A673 (cell line): ENCODE data around the gene ABCA13. TPM values are rescaled to one million over a fixed set of nuclear protein-coding genes. Genes with fewer than 3 reads are reported as not detected.

Source experiments
- BruUV-seq: library from RNA; stranded (reverse); fragments of 400-500 nt; replicated peaks from 2 replicates; lab custom pipeline; 2021; lab: Mats Ljungman, UMichigan
- CTCF ChIA-PET: fragments of 300-600 bp; sonication (Branson Sonifier 250); formaldehyde crosslinking; loops from one replicate; lab custom pipeline; 2022; ENCODE audit warnings: antibody characterized with exemption; lab: Charles Lee
- POLR2A ChIA-PET: fragments of 300-600 bp; sonication (Branson Sonifier 250); formaldehyde crosslinking; loops from one replicate; lab custom pipeline; 2022; ENCODE audit warnings: antibody characterized with exemption; ENCODE audit not compliant: low non-redundant PET; lab: Charles Lee
- DNase-seq: peaks from one replicate; pipeline ENCODE4 v3.0.0-alpha.2; 2015; ENCODE audit warnings: low spot score
- H3K27ac ChIP-seq: fragments of 200-600 bp; sonication (generic); 2 replicates; pipeline ENCODE4 v1.5.1; 2016; ENCODE audit warnings: mixed run types, low read depth, mild to moderate bottlenecking, mixed read lengths, antibody characterized with exemption, low read length; ENCODE audit not compliant: poor library complexity, severe bottlenecking
- H3K27me3 ChIP-seq: fragments of 200-600 bp; sonication (generic); replicated peaks from 2 replicates; pipeline ENCODE4 v1.6.1; 2017; ENCODE audit warnings: mixed run types, low read depth, mild to moderate bottlenecking, mixed read lengths, antibody characterized with exemption, low read length; ENCODE audit not compliant: insufficient read depth, poor library complexity
- H3K36me3 ChIP-seq: fragments of 200-600 bp; sonication (generic); 2 replicates; pipeline ENCODE4 v1.6.1; 2016; ENCODE audit warnings: mixed run types, mild to moderate bottlenecking, mixed read lengths, antibody characterized with exemption, low read length; ENCODE audit not compliant: insufficient read depth, poor library complexity, severe bottlenecking
- H3K4me1 ChIP-seq: fragments of 200-600 bp; sonication (generic); 2 replicates; pipeline ENCODE4 v1.6.1; 2017; ENCODE audit warnings: mixed run types, mild to moderate bottlenecking, mixed read lengths, antibody characterized with exemption, low read length; ENCODE audit not compliant: insufficient read depth, poor library complexity, severe bottlenecking
- H3K4me3 ChIP-seq: fragments of 200-600 bp; sonication (generic); 2 replicates; pipeline ENCODE4 v1.5.1; 2016; ENCODE audit warnings: low read depth, mixed run types, mild to moderate bottlenecking, mixed read lengths, low read length; ENCODE audit not compliant: poor library complexity, severe bottlenecking
- H3K9me3 ChIP-seq: fragments of 200-600 bp; sonication (generic); 2 replicates; pipeline ENCODE4 v1.6.1; 2016; ENCODE audit warnings: mixed run types, low read depth, mild to moderate bottlenecking, mixed read lengths, antibody characterized with exemption, low read length; ENCODE audit not compliant: poor library complexity, severe bottlenecking
- EZH2 ChIP-seq: fragments of 200-600 bp; sonication (generic); IDR thresholded peaks from 2 replicates; pipeline ENCODE4 v1.6.1; 2017; ENCODE audit warnings: borderline replicate concordance, low read depth, mild to moderate bottlenecking, mixed read lengths, antibody characterized with exemption, low read length; ENCODE audit not compliant: poor library complexity, severe bottlenecking
- intact Hi-C: fragments of 100-400 bp; cut with micrococcal nuclease; formaldehyde crosslinking; loops from one replicate; pipeline ENCODE4 v1.10.0; 2022; ENCODE audit not compliant: unreplicated experiment
- total RNA-seq: library from RNA; stranded (reverse); gene quantifications from 2 replicates; pipeline ENCODE4 v1.2.3, GENCODE V29; 2021
- TF ChIP-seq, protein P1 (sequence below): fragments of 300-800, 200-600 bp; sonication (generic); conservative IDR thresholded peaks from 2 replicates; pipeline ENCODE4 v1.5.1; 2017; ENCODE audit warnings: low read depth, mild to moderate bottlenecking, antibody characterized with exemption, low read length, moderate library complexity, mixed read lengths

The ABCA13 gene
- total RNA-seq, 1 experiment from 2014 or later = 15.6 TPM

DNA sequence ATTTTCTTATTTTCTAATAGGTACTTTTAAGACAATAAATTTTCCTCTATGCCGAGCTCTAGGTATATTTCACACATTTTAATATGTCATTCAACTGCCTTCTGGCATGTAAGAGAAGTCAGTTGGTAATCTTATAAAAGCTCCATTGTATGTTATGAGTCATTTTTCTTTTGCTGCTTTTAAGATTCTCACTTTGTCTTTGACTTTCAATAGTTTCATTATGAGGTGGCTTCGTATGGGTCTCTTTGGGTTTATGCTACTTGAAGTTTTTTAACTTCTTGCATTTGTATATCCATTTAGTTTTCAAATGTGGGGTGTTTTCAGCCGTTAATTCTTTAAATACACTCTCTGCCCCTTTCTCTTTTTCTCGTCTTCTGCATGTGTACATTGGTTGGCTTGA lies 80.5 kb downstream of the ABCA13 start:
- intact Hi-C loops = no loop called here
- Histone ChIP-seq H3K4me3 (no peak overlapping the region), H3K9me3 (peaks cover 5% of the 10 kb centered on the region), H3K36me3 (no peaks in the 10 kb centered on the region), H3K27ac (no peak overlapping the region), H3K4me1 (no peaks in the 10 kb centered on the region), H3K27me3 (no peaks in the 10 kb centered on the region)
- CTCF ChIA-PET = no interaction called here
- TF ChIP-seq, protein P1, sequence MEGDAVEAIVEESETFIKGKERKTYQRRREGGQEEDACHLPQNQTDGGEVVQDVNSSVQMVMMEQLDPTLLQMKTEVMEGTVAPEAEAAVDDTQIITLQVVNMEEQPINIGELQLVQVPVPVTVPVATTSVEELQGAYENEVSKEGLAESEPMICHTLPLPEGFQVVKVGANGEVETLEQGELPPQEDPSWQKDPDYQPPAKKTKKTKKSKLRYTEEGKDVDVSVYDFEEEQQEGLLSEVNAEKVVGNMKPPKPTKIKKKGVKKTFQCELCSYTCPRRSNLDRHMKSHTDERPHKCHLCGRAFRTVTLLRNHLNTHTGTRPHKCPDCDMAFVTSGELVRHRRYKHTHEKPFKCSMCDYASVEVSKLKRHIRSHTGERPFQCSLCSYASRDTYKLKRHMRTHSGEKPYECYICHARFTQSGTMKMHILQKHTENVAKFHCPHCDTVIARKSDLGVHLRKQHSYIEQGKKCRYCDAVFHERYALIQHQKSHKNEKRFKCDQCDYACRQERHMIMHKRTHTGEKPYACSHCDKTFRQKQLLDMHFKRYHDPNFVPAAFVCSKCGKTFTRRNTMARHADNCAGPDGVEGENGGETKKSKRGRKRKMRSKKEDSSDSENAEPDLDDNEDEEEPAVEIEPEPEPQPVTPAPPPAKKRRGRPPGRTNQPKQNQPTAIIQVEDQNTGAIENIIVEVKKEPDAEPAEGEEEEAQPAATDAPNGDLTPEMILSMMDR = no peak
- TF ChIP-seq EZH2 = no peak
- BruUV-seq = no TSS peak
- DNase-seq = no peak
- POLR2A ChIA-PET = no interaction called here

DNA sequence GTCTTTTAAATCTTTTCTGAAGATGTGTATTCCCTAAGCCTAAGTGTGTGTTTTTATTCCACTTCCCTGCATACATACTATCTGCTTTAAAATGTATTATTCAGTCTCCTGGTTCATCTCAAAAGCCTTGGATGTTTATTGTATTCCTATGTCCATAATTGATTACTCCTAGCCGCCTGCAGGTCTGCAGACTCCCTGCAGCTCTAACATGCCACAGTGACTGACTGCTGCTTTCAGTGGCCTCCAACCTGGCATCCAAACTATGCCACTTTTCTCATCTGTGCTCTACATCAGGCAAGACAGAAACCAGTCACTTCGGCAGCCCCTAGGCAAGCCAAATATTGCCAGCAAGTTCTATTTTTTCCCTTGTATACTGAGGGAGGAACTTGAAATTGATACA lies 81.7 kb downstream of the ABCA13 start:
- Histone ChIP-seq H3K9me3 (peaks cover 5% of the 10 kb centered on the region), H3K4me3 (no peak overlapping the region), H3K4me1 (no peaks in the 10 kb centered on the region), H3K27me3 (no peaks in the 10 kb centered on the region), H3K27ac (no peak overlapping the region), H3K36me3 (no peaks in the 10 kb centered on the region)
- DNase-seq = no peak
- ChIA-PET POLR2A (no interaction called here), CTCF (no interaction called here)
- no TSS peak for BruUV-seq
- intact Hi-C loops = no loop called here
- TF ChIP-seq EZH2 = no peak
- TF ChIP-seq, protein P1 = no peak

DNA sequence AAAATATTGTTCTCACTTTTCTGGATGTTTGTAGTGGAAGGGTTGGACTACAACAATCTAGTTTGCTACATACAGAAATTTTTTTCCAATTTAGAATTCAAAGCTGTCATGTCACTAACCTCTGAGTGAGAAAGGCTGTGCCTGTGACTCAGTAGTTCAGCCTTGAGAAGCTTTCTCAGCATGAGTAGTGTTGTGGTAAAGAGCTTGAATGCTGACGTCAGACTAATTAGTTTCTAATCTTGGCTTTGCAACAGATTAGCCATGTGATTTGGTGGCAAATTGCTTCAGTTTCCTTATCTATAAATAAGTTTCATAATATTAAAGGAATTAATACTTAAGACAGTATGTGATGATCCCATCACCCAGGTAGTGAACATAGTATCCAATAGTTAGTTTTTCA lies 83.8 kb downstream of the ABCA13 start:
- BruUV-seq = no TSS peak
- H3K9me3 ChIP-seq = peaks cover 12% of the 10 kb centered on the region
- no peak overlapping the region for H3K27ac ChIP-seq
- intact Hi-C loops = no loop called here
- TF ChIP-seq EZH2 = no peak
- TF ChIP-seq, protein P1 = no peak
- CTCF ChIA-PET = no interaction called here
- no peaks in the 10 kb centered on the region for H3K27me3 ChIP-seq
- H3K4me1 ChIP-seq = no peaks in the 10 kb centered on the region
- POLR2A ChIA-PET = no interaction called here
- H3K4me3 ChIP-seq = no peak overlapping the region
- no peaks in the 10 kb centered on the region for H3K36me3 ChIP-seq
- DNase-seq = no peak
